ENCODE data around the gene ASB15.

GRCh38 chr7:123583821-123584220, 17.8 kb upstream of the ASB15 start:
- no peak for TF ChIP-seq SP1 (IDR thresholded peaks at IDR 0.05)
- TF ChIP-seq ELF4 (IDR thresholded peaks at IDR 0.05), result no peak
- TF ChIP-seq FOXM1 (IDR thresholded peaks at IDR 0.05; ENCODE audit: borderline replicate concordance), result no peak
- TF ChIP-seq CTBP1 (IDR thresholded peaks at IDR 0.05; ENCODE audit: borderline replicate concordance), result no peak
- no peak for TF ChIP-seq FOXK2 (IDR thresholded peaks at IDR 0.05)
- no peak for TF ChIP-seq NFRKB (IDR thresholded peaks at IDR 0.05)
- no peak for TF ChIP-seq L3MBTL2 (conservative IDR thresholded peaks at IDR 0.05)
- TF ChIP-seq HDGF (IDR thresholded peaks at IDR 0.05; ENCODE audit: borderline replicate concordance), result no peak
- no peak for TF ChIP-seq BHLHE40 (IDR thresholded peaks at IDR 0.05; ENCODE audit: borderline replicate concordance)

Measured in HEK293T (cell line).